ENCODE results near the gene SAMD4A. TPM values are rescaled to one million over a fixed set of nuclear protein-coding genes. Genes with fewer than 3 reads are reported as not detected.

SAMD4A gene
- total RNA-seq, 1 experiment from 2014 or later = 9.6 TPM

- Mint-ChIP-seq H3K36me3 (ENCODE audit: insufficient read depth in 1 of 3, low read depth in 3 of 3) (no peaks in the 10 kb centered on the region; a peak in 1 of 7 replicates), H3K27me3 (ENCODE audit: low read depth) (peaks cover 12% of the 10 kb centered on the region), H3K4me1 (peaks cover 3 to 4% of the 10 kb centered on the region in 2 experiments; a peak in 3 of 4 replicates), H3K27ac (no peak overlapping the region), H3K9me3 (peaks cover 0 to 4% of the 10 kb centered on the region in 2 experiments; a peak in 1 of 5 replicates), H3K4me3 (no peak overlapping the region)
- H3K27ac ChIP-seq (ENCODE audit: insufficient read length, low read depth, low read length) = no peak overlapping the region
- H4K8ac ChIP-seq (replicated peaks; ENCODE audit: insufficient read length, low read depth, low read length) = no peak overlapping the region
- no peak overlapping the region for H2AFZ ChIP-seq (ENCODE audit: low read length)
- no peaks in the 10 kb centered on the region for H3K79me2 ChIP-seq (ENCODE audit: insufficient read depth, low read length)
- no peak overlapping the region for H2BK15ac ChIP-seq (ENCODE audit: low read depth, low read length)
- no CpG with 5 or more reads among the region's 1 CpG for WGBS (ENCODE audit: extremely low coverage, insufficient read length, low lambda C conversion rate)
- no peaks in the 10 kb centered on the region for H3K79me1 ChIP-seq (ENCODE audit: insufficient read depth, low read depth, low read length, poor library complexity, severe bottlenecking)
- H3K14ac ChIP-seq (ENCODE audit: insufficient read depth, low read length) = no peak overlapping the region
- no peak for TF ChIP-seq CTCF (conservative IDR thresholded peaks at IDR 0.05)
- no peak overlapping the region for H2BK5ac ChIP-seq (ENCODE audit: insufficient read length, low read length)
- H2BK12ac ChIP-seq (ENCODE audit: insufficient read length, low read depth, low read length) = no peak overlapping the region
- H3K56ac ChIP-seq (ENCODE audit: insufficient read length, low read depth, low read length) = no peak overlapping the region
- H3K27me3 ChIP-seq (ENCODE audit: insufficient read depth, low read length) = no peaks in the 10 kb centered on the region
- H4K91ac ChIP-seq (ENCODE audit: insufficient read length, low read depth, low read length) = no peak overlapping the region
- no peak overlapping the region for H3K4ac ChIP-seq (ENCODE audit: low read depth, low read length)
- H3K9ac ChIP-seq (ENCODE audit: extremely low read depth, insufficient read length, low read length) = no peak overlapping the region
- no peak overlapping the region for H3K23ac ChIP-seq (ENCODE audit: insufficient read length, low read depth, low read length)
- H2BK120ac ChIP-seq (ENCODE audit: low read depth, low read length, poor library complexity, severe bottlenecking) = no peak overlapping the region
- H2AK5ac ChIP-seq (ENCODE audit: insufficient read length, low read length) = no peak overlapping the region
- no peaks in the 10 kb centered on the region for H3K23me2 ChIP-seq (ENCODE audit: insufficient read length, low read depth, low read length, poor library complexity, severe bottlenecking)
- no peak overlapping the region for H3K4me2 ChIP-seq (ENCODE audit: insufficient read depth, insufficient read length, low read length)
- H3K18ac ChIP-seq (ENCODE audit: insufficient read length, low read depth, low read length) = no peak overlapping the region
- H4K20me1 ChIP-seq (ENCODE audit: control insufficient read depth, insufficient read depth, insufficient read length) = no peaks in the 10 kb centered on the region
- no peak overlapping the region for H3T11ph ChIP-seq (ENCODE audit: low read length)
- no peak for DNase-seq
- no peaks in the 10 kb centered on the region for H3K4me1 ChIP-seq (ENCODE audit: insufficient read depth, low read length)
- H3K9me3 ChIP-seq (ENCODE audit: control insufficient read depth, low read depth, low read length) = no peaks in the 10 kb centered on the region
- H2BK20ac ChIP-seq (ENCODE audit: low read depth, low read length, poor library complexity, severe bottlenecking) = no peak overlapping the region
- H4K5ac ChIP-seq (ENCODE audit: insufficient read length, low read depth, low read length) = no peak overlapping the region
These were observed 249.5 kb downstream of the SAMD4A start for GRCh38 chr14:54816450-54816849.
